ENCODE measurements around the gene XRRA1.

Gene XRRA1

DNA sequence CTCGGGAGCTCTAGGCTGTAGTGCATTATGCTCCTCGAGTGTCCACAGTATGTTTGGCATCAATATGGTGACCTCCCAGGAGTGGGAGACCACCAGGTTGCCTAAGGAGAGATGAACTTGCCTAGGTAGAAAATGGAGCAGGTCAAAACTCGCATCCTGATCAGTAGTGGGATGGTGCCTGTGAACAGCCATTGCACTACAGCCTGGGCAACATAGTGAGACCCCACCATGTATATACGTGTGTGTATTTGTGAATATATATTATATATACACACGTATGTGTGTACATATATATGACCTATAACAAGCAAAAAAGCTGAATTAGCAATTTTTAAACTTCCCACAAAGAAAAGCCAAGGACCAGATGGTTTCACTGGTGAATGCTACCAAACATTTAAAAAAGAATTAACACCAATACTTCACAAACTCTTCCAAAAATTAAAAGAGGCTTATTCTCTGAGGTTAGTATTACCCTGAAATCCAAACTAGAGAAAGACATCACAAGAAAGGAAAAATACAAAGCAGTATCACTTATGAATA, 102.8 kb downstream of the XRRA1 start:
- Histone ChIP-seq H3K79me2 (ENCODE audit: insufficient read depth, low read length) (no peaks in the 10 kb centered on the region), H3K9ac (ENCODE audit: low read depth, low read length, poor library complexity, severe bottlenecking) (no peak overlapping the region), H3K4me2 (ENCODE audit: low read depth, low read length, poor library complexity, severe bottlenecking) (no peak overlapping the region), H3K4me1 (ENCODE audit: insufficient read depth, low read length, poor library complexity, severe bottlenecking) (peaks cover 22% of the 10 kb centered on the region), H3K27me3 (ENCODE audit: insufficient read depth, low read length, poor library complexity, severe bottlenecking) (no peaks in the 10 kb centered on the region), H2AFZ (ENCODE audit: low read length) (no peak overlapping the region), H3K36me3 (ENCODE audit: insufficient read depth, low read length) (peaks cover 20% of the 10 kb centered on the region), H3K9me2 (replicated peaks; ENCODE audit: low read depth, low read length) (no peaks in the 10 kb centered on the region), H3K9me3 (ENCODE audit: insufficient read depth, low read depth, low read length) (no peaks in the 10 kb centered on the region), H4K20me1 (ENCODE audit: insufficient read depth, low read length, poor library complexity, severe bottlenecking) (no peaks in the 10 kb centered on the region), H3F3A (ENCODE audit: low read depth) (no peaks in the 10 kb centered on the region), H3K4me3 (ENCODE audit: low read length, poor library complexity, severe bottlenecking) (no peak overlapping the region)
- TF ChIP-seq, protein P1, sequence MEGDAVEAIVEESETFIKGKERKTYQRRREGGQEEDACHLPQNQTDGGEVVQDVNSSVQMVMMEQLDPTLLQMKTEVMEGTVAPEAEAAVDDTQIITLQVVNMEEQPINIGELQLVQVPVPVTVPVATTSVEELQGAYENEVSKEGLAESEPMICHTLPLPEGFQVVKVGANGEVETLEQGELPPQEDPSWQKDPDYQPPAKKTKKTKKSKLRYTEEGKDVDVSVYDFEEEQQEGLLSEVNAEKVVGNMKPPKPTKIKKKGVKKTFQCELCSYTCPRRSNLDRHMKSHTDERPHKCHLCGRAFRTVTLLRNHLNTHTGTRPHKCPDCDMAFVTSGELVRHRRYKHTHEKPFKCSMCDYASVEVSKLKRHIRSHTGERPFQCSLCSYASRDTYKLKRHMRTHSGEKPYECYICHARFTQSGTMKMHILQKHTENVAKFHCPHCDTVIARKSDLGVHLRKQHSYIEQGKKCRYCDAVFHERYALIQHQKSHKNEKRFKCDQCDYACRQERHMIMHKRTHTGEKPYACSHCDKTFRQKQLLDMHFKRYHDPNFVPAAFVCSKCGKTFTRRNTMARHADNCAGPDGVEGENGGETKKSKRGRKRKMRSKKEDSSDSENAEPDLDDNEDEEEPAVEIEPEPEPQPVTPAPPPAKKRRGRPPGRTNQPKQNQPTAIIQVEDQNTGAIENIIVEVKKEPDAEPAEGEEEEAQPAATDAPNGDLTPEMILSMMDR (conservative IDR thresholded peaks at IDR 0.05; ENCODE audit: low read length) = no peak
- TF ChIP-seq EZH2phosphoT487 (IDR thresholded peaks at IDR 0.05; ENCODE audit: borderline replicate concordance) = no peak

DNA sequence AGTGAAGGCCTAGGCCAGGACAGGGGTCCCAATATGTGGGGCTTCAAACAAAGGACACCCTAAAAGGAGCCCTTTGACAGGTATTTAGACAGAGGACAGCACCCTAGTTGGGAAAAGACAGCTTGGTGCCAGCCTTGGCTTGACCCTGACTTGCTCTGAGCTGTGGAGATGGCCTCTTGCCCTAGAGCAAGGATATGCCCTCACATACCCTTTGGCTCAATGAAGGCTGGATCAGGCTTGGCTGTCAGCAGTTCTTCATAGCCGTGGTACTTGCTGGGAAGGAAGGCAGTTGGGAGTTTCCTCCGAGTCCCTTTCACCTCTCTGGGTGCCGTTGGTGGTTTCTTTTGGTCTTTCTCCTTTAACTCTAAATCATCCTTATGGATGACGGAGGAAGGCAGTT, 104.0 kb downstream of the XRRA1 start:
- H2AFZ ChIP-seq (ENCODE audit: low read length) = no peak overlapping the region
- peaks cover 22% of the 10 kb centered on the region for H3K4me1 ChIP-seq (ENCODE audit: insufficient read depth, low read length, poor library complexity, severe bottlenecking)
- no peaks in the 10 kb centered on the region for H3K27me3 ChIP-seq (ENCODE audit: insufficient read depth, low read length, poor library complexity, severe bottlenecking)
- no peaks in the 10 kb centered on the region for H3K9me2 ChIP-seq (replicated peaks; ENCODE audit: low read depth, low read length)
- H3K79me2 ChIP-seq (ENCODE audit: insufficient read depth, low read length) = no peaks in the 10 kb centered on the region
- no peak overlapping the region for H3K4me3 ChIP-seq (ENCODE audit: low read length, poor library complexity, severe bottlenecking)
- no peaks in the 10 kb centered on the region for H3K9me3 ChIP-seq (ENCODE audit: insufficient read depth, low read depth, low read length)
- no peak overlapping the region for H3K9ac ChIP-seq (ENCODE audit: low read depth, low read length, poor library complexity, severe bottlenecking)
- H4K20me1 ChIP-seq (ENCODE audit: insufficient read depth, low read length, poor library complexity, severe bottlenecking) = no peaks in the 10 kb centered on the region
- TF ChIP-seq, protein P1 (conservative IDR thresholded peaks at IDR 0.05; ENCODE audit: low read length) = no peak
- no peak for TF ChIP-seq EZH2phosphoT487 (IDR thresholded peaks at IDR 0.05; ENCODE audit: borderline replicate concordance)
- peaks cover 20% of the 10 kb centered on the region for H3K36me3 ChIP-seq (ENCODE audit: insufficient read depth, low read length)
- no peaks in the 10 kb centered on the region for H3F3A ChIP-seq (ENCODE audit: low read depth)
- H3K4me2 ChIP-seq (ENCODE audit: low read depth, low read length, poor library complexity, severe bottlenecking) = no peak overlapping the region

DNA sequence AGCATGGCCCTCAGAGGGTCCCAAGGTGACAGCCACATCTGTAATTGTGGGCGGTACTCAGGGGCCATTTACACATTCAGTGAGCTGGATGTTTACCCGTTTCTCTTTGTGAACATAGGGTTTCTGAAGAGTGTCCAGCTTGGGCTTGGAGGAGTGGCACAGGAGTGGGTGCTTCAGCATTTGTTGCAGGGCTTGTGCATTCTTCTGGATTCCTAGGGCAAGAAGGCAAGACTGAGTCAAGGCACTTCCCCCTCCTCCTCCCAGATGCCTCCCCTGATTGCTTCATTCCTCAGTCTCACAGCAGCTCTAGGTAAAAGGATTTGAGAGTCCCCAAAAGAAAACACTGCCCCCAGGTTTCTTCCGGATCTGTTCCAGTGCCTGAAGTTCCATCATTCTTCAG, 104.8 kb downstream of the XRRA1 start:
- H2AFZ ChIP-seq (ENCODE audit: low read length) = no peak overlapping the region
- H3K36me3 ChIP-seq (ENCODE audit: insufficient read depth, low read length) = peaks cover 20% of the 10 kb centered on the region
- no peaks in the 10 kb centered on the region for H3K27me3 ChIP-seq (ENCODE audit: insufficient read depth, low read length, poor library complexity, severe bottlenecking)
- H3K4me3 ChIP-seq (ENCODE audit: low read length, poor library complexity, severe bottlenecking) = no peak overlapping the region
- H3K9me2 ChIP-seq (replicated peaks; ENCODE audit: low read depth, low read length) = no peaks in the 10 kb centered on the region
- peaks cover 19% of the 10 kb centered on the region for H3K4me1 ChIP-seq (ENCODE audit: insufficient read depth, low read length, poor library complexity, severe bottlenecking)
- no peak overlapping the region for H3K4me2 ChIP-seq (ENCODE audit: low read depth, low read length, poor library complexity, severe bottlenecking)
- no peak overlapping the region for H3K9ac ChIP-seq (ENCODE audit: low read depth, low read length, poor library complexity, severe bottlenecking)
- no peaks in the 10 kb centered on the region for H3K79me2 ChIP-seq (ENCODE audit: insufficient read depth, low read length)
- H4K20me1 ChIP-seq (ENCODE audit: insufficient read depth, low read length, poor library complexity, severe bottlenecking) = no peaks in the 10 kb centered on the region
- no peaks in the 10 kb centered on the region for H3K9me3 ChIP-seq (ENCODE audit: insufficient read depth, low read depth, low read length)
- no peaks in the 10 kb centered on the region for H3F3A ChIP-seq (ENCODE audit: low read depth)
- no peak for TF ChIP-seq EZH2phosphoT487 (IDR thresholded peaks at IDR 0.05; ENCODE audit: borderline replicate concordance)
- TF ChIP-seq, protein P1 (conservative IDR thresholded peaks at IDR 0.05; ENCODE audit: low read length) = no peak
